ENCODE results near the gene ITM2C. TPM values are rescaled to one million over a fixed set of nuclear protein-coding genes. Genes with fewer than 3 reads are reported as not detected.

ITM2C gene
- total RNA-seq, 2 experiments from 2014 or later, result 25.4 to 26.8 TPM

GRCh38 chr2:230862292-230862691 is 2.5 kb upstream of the ITM2C start:
- ChIA-PET POLR2A (no interaction called here), CTCF (interaction anchor here (0.6 to 2.4 kb wide), 5 partner anchors 13 to 791 kb away, joined by 3 to 8 read pairs (median 4); no protein-coding TSS in a partner anchor)
- Mint-ChIP-seq H3K4me3 (no peak overlapping the region), H3K36me3 (ENCODE audit: low read depth) (no peaks in the 10 kb centered on the region), H3K27me3 (peaks cover 67% of the 10 kb centered on the region), H3K4me1 (peaks cover 37% of the 10 kb centered on the region), H3K9me3 (peaks cover 2% of the 10 kb centered on the region), H3K27ac (no peak overlapping the region)
- no peak for DNase-seq

- H3K4me3 Mint-ChIP-seq, result peak overlapping the region; percentile 21
- no peak for DNase-seq
These were observed 1.7 kb upstream of the ITM2C start for GRCh38 chr2:230863031-230863430.

GRCh38 chr2:230863442-230864121 is 1.2 kb upstream of the ITM2C start:
- no peak overlapping the region for H3K27ac Mint-ChIP-seq
- peak overlapping the region; percentile 80 for H3K4me3 Mint-ChIP-seq
- POLR2A ChIA-PET, result interaction anchor here (1.0 kb wide), 1 partner anchor 9 kb away, joined by 3 read pairs; no protein-coding TSS in a partner anchor
- peaks cover 59% of the 10 kb centered on the region for H3K27me3 Mint-ChIP-seq
- no peaks in the 10 kb centered on the region for H3K36me3 Mint-ChIP-seq (ENCODE audit: low read depth)
- CTCF ChIA-PET, result interaction anchor here (2.0 kb wide), 1 partner anchor 14 kb away, joined by 5 read pairs; no protein-coding TSS in a partner anchor
- DNase-seq, result no peak
- H3K9me3 Mint-ChIP-seq, result peaks cover 2% of the 10 kb centered on the region
- H3K4me1 Mint-ChIP-seq, result peaks cover 38% of the 10 kb centered on the region

More at GRCh38 chr2:230863031-230863430, 1.7 kb upstream of the ITM2C start:
- H3K27ac Mint-ChIP-seq, result no peak overlapping the region
- ChIA-PET CTCF (interaction anchor here (0.6 to 2.0 kb wide), 2 partner anchors 14 to 792 kb away, joined by 3 to 5 read pairs; no protein-coding TSS in a partner anchor), POLR2A (interaction anchor here (1.0 kb wide), 1 partner anchor 10 kb away, joined by 3 read pairs; no protein-coding TSS in a partner anchor)
- H3K27me3 Mint-ChIP-seq, result peaks cover 60% of the 10 kb centered on the region
- no peaks in the 10 kb centered on the region for H3K36me3 Mint-ChIP-seq (ENCODE audit: low read depth)
- peaks cover 2% of the 10 kb centered on the region for H3K9me3 Mint-ChIP-seq
- H3K4me1 Mint-ChIP-seq, result peaks cover 38% of the 10 kb centered on the region

GRCh38 chr2:230864122-230864604 is 579 bp upstream of the ITM2C start:
- Mint-ChIP-seq H3K9me3 (peaks cover 2% of the 10 kb centered on the region), H3K27me3 (peaks cover 58% of the 10 kb centered on the region), H3K36me3 (ENCODE audit: low read depth) (no peaks in the 10 kb centered on the region), H3K4me3 (peak overlapping the region; percentile 80), H3K27ac (peak overlapping the region; percentile 1), H3K4me1 (peaks cover 38% of the 10 kb centered on the region)
- no peak for DNase-seq
- ChIA-PET POLR2A (interaction anchor here (1.0 kb wide), 2 partner anchors 15 to 639 kb away, joined by 3 to 4 read pairs; partner anchors contain the start of gene SP140), CTCF (interaction anchor here (0.9 to 1.0 kb wide), 4 partner anchors 13 to 121 kb away, joined by 3 to 4 read pairs (median 3); no protein-coding TSS in a partner anchor)

GRCh38 chr2:230865307-230865765 is 594 bp downstream of the ITM2C start:
- Mint-ChIP-seq H3K27ac (no peak overlapping the region), H3K27me3 (peaks cover 53% of the 10 kb centered on the region), H3K4me3 (peak overlapping the region; percentile 80), H3K9me3 (no peaks in the 10 kb centered on the region), H3K36me3 (ENCODE audit: low read depth) (no peaks in the 10 kb centered on the region), H3K4me1 (peaks cover 38% of the 10 kb centered on the region)
- POLR2A ChIA-PET, result interaction anchor here (1.0 to 1.5 kb wide), 3 partner anchors 13 to 640 kb away, joined by 3 to 4 read pairs (median 3); partner anchors contain the start of gene SP140
- DNase-seq, result no peak
- CTCF ChIA-PET, result interaction anchor here (0.5 to 1.0 kb wide), 9 partner anchors 10 to 119 kb away, joined by 3 to 4 read pairs (median 3); no protein-coding TSS in a partner anchor

GRCh38 chr2:230865766-230866755 is 1.3 kb downstream of the ITM2C start:
- no peaks in the 10 kb centered on the region for H3K9me3 Mint-ChIP-seq
- H3K36me3 Mint-ChIP-seq (ENCODE audit: low read depth), result no peaks in the 10 kb centered on the region
- peaks cover 48% of the 10 kb centered on the region for H3K27me3 Mint-ChIP-seq
- ChIA-PET POLR2A (interaction anchor here (0.7 to 1.5 kb wide), 4 partner anchors 10 to 60 kb away, joined by 3 to 4 read pairs (median 3); no protein-coding TSS in a partner anchor), CTCF (interaction anchor here (1.1 to 1.5 kb wide), 4 partner anchors 17 to 119 kb away, joined by 3 to 4 read pairs (median 3); no protein-coding TSS in a partner anchor)
- no peak for DNase-seq
- H3K4me3 Mint-ChIP-seq, result peak overlapping the region; percentile 80
- H3K4me1 Mint-ChIP-seq, result peaks cover 37% of the 10 kb centered on the region
- no peak overlapping the region for H3K27ac Mint-ChIP-seq

GRCh38 chr2:230866756-230867523 is 2.2 kb downstream of the ITM2C start:
- H3K27ac Mint-ChIP-seq, result no peak overlapping the region
- DNase-seq, result peak; percentile 36
- CTCF ChIA-PET, result interaction anchor here (0.8 to 1.5 kb wide), 8 partner anchors 16 to 118 kb away, joined by 3 to 5 read pairs (median 3); partner anchors contain the start of gene GPR55

GRCh38 chr2:230868161-230868946 is 3.6 kb downstream of the ITM2C start:
- no peaks in the 10 kb centered on the region for H3K36me3 Mint-ChIP-seq (ENCODE audit: low read depth)

More at GRCh38 chr2:230866756-230867523, 2.2 kb downstream of the ITM2C start:
- Mint-ChIP-seq H3K27me3 (peaks cover 41% of the 10 kb centered on the region), H3K4me1 (peaks cover 30% of the 10 kb centered on the region), H3K36me3 (ENCODE audit: low read depth) (no peaks in the 10 kb centered on the region), H3K4me3 (no peak overlapping the region), H3K9me3 (no peaks in the 10 kb centered on the region)
- POLR2A ChIA-PET, result interaction anchor here (0.7 to 1.5 kb wide), 4 partner anchors 10 to 59 kb away, joined by 3 to 4 read pairs (median 3); no protein-coding TSS in a partner anchor

GRCh38 chr2:230868947-230869913 is 4.5 kb downstream of the ITM2C start:
- Mint-ChIP-seq H3K4me1 (peaks cover 35% of the 10 kb centered on the region), H3K9me3 (no peaks in the 10 kb centered on the region), H3K27ac (no peak overlapping the region), H3K4me3 (no peak overlapping the region), H3K36me3 (ENCODE audit: low read depth) (no peaks in the 10 kb centered on the region), H3K27me3 (peaks cover 20% of the 10 kb centered on the region)
- ChIA-PET CTCF (no interaction called here), POLR2A (no interaction called here)
- DNase-seq, result no peak

More at GRCh38 chr2:230868161-230868946, 3.6 kb downstream of the ITM2C start:
- H3K9me3 Mint-ChIP-seq, result no peaks in the 10 kb centered on the region
- CTCF ChIA-PET, result interaction anchor here (1.3 kb wide), 1 partner anchor 56 kb away, joined by 5 read pairs; the partner anchor contains the start of gene GPR55
- no peak overlapping the region for H3K4me3 Mint-ChIP-seq
- peaks cover 28% of the 10 kb centered on the region for H3K27me3 Mint-ChIP-seq
- H3K4me1 Mint-ChIP-seq, result peaks cover 39% of the 10 kb centered on the region
- DNase-seq, result no peak
- no peak overlapping the region for H3K27ac Mint-ChIP-seq
- POLR2A ChIA-PET, result no interaction called here

- H3K27ac Mint-ChIP-seq, result no peak overlapping the region
- H3K4me3 Mint-ChIP-seq, result no peak overlapping the region
- no peaks in the 10 kb centered on the region for H3K36me3 Mint-ChIP-seq (ENCODE audit: low read depth)
- no peaks in the 10 kb centered on the region for H3K9me3 Mint-ChIP-seq
- ChIA-PET CTCF (interaction anchor here (0.7 kb wide), 1 partner anchor 22 kb away, joined by 3 read pairs; no protein-coding TSS in a partner anchor), POLR2A (no interaction called here)
- no peak for DNase-seq
- H3K27me3 Mint-ChIP-seq, result peaks cover 16% of the 10 kb centered on the region
- peaks cover 35% of the 10 kb centered on the region for H3K4me1 Mint-ChIP-seq
These were observed 5.3 kb downstream of the ITM2C start for GRCh38 chr2:230869914-230870543.
